Measurements from ENCODE around the gene SLC25A4. TPM values are rescaled to one million over a fixed set of nuclear protein-coding genes. Genes with fewer than 3 reads are reported as not detected.

Gene SLC25A4
- total RNA-seq, 4 donors from 2014 or later: 17.3 to 64.4 (median 37.1) TPM

DNA sequence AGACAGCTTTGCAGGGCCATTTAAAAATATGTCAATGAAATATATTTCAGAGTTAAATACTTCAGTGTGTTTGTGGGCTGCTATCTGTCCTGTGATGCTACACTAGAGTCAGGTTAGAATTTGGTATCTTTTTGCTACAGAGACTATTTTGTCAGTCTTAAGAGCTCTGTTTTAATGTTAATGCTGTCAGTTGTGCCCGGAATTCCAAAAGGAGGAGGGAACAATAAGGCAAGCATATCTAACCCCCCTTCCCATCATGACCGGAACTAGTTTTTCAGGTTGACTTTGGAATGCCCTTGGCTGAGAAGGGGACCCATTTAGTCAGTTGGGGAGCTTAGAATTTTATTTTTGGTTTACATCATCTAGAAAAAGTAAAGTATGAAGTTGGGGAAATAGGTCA, 34.9 kb upstream of the SLC25A4 start:
- no peak for TF ChIP-seq POLR2A (IDR thresholded peaks at IDR 0.05)
- TF ChIP-seq, protein P1, sequence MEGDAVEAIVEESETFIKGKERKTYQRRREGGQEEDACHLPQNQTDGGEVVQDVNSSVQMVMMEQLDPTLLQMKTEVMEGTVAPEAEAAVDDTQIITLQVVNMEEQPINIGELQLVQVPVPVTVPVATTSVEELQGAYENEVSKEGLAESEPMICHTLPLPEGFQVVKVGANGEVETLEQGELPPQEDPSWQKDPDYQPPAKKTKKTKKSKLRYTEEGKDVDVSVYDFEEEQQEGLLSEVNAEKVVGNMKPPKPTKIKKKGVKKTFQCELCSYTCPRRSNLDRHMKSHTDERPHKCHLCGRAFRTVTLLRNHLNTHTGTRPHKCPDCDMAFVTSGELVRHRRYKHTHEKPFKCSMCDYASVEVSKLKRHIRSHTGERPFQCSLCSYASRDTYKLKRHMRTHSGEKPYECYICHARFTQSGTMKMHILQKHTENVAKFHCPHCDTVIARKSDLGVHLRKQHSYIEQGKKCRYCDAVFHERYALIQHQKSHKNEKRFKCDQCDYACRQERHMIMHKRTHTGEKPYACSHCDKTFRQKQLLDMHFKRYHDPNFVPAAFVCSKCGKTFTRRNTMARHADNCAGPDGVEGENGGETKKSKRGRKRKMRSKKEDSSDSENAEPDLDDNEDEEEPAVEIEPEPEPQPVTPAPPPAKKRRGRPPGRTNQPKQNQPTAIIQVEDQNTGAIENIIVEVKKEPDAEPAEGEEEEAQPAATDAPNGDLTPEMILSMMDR (IDR thresholded peaks at IDR 0.05): no peak
- Histone ChIP-seq H3K27ac (no peak overlapping the region), H3K4me1 (peaks cover 0 to 4% (median 0%) of the 10 kb centered on the region in 4 donors), H3K4me3 (no peak overlapping the region), H3K27me3 (no peaks in the 10 kb centered on the region), H3K9me3 (no peaks in the 10 kb centered on the region), H3K36me3 (no peaks in the 10 kb centered on the region)
- no peak for DNase-seq

DNA sequence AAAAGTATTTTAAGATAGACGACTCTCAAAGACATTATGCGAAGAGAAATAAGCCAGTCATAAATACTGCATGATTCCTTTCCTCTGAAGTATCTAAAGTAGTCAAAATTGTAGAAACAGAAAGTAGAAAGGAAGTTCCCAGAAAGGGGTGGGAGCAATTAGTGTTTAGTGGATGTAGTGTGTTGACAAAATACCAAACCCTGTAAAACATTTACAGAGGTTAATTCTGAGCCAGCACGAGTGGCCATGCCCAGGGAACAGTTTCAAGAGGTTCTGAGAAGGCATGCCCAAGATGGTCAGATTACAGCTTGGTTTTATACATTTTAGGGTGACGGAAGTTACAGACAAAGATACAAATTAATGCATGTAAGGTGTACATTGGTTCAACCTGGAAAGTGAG, 34.4 kb upstream of the SLC25A4 start:
- no peaks in the 10 kb centered on the region for H3K9me3 ChIP-seq
- H3K4me1 ChIP-seq: peaks cover 0 to 4% (median 0%) of the 10 kb centered on the region in 4 donors
- no peak overlapping the region for H3K4me3 ChIP-seq
- DNase-seq: no peak
- no peak overlapping the region for H3K27ac ChIP-seq
- no peak for TF ChIP-seq POLR2A (IDR thresholded peaks at IDR 0.05)
- no peaks in the 10 kb centered on the region for H3K27me3 ChIP-seq
- H3K36me3 ChIP-seq: no peaks in the 10 kb centered on the region

DNA sequence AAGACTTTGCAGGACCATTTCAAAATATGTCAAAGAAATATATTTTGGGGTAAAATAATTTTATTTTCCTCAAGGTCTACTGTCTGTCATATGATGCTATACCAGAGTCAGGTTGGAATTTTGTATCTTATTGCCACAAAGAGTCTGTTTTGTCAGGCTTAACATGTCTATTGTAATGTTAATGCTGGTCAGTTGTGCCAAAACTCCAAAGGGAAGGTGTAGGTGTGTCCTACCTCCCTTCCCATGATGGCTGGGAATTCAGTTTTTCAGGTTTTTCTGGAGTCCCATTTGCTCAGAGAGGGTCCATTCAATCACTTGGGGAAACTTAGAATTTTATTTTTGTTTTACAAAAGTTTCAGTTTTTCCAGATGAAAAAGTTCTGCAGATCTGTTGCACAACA, 33.3 kb upstream of the SLC25A4 start:
- no peak for TF ChIP-seq POLR2A (IDR thresholded peaks at IDR 0.05)
- TF ChIP-seq, protein P1 (IDR thresholded peaks at IDR 0.05): no peak

DNA sequence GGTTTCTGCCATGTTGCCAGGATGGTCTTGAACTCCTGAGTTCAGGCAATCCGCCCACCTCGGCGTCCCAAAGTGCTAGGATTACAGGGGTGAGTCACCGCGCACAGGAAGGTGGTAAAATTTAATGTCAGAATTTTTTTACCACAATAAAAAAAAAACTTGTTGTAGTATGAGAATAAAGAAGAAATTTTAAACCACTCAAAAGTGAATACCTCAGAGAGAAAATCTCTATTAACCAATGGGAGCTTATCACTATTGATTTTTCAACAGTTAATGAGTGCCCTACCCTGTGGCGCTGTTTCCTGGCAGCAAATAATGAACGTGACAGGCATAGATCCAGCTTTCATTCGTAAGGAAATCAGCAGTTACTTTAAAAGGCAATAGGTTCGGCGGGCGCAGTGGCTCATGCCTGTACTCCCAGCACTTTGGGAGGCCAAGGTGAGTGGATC, 32.7 kb upstream of the SLC25A4 start:
- H3K27me3 ChIP-seq: no peaks in the 10 kb centered on the region
- no peak for DNase-seq
- peaks cover 0 to 4% (median 0%) of the 10 kb centered on the region in 4 donors for H3K4me1 ChIP-seq
- H3K9me3 ChIP-seq: no peaks in the 10 kb centered on the region
- TF ChIP-seq, protein P1 (IDR thresholded peaks at IDR 0.05): no peak
- no peak for TF ChIP-seq POLR2A (IDR thresholded peaks at IDR 0.05)
- no peak overlapping the region for H3K27ac ChIP-seq
- no peaks in the 10 kb centered on the region for H3K36me3 ChIP-seq
- H3K4me3 ChIP-seq: no peak overlapping the region

More for the DNA sequence above, 33.3 kb upstream of the SLC25A4 start:
- no peak overlapping the region for H3K27ac ChIP-seq
- no peaks in the 10 kb centered on the region for H3K27me3 ChIP-seq
- no peaks in the 10 kb centered on the region for H3K9me3 ChIP-seq
- no peaks in the 10 kb centered on the region for H3K36me3 ChIP-seq
- DNase-seq: no peak
- no peak overlapping the region for H3K4me3 ChIP-seq
- H3K4me1 ChIP-seq: peaks cover 0 to 4% (median 0%) of the 10 kb centered on the region in 4 donors

DNA sequence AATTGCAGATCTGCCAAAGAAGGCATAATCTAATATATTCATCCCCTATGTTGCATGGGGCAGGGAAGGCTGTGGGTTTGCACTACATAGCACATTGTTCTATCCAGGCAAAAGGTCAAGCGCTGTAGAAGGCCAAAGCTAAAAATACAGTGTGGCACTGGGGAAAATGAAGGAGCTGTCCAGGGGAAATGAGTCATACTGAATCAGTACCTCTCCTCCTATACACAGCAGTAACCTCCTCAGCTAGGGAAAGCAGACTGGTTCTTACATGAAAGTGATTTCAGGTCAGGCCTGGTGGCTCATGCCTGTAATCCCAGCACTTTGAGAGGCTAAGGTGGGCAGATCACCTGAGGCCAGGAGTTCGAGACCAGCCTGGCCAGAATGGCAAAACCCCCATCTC, 31.0 kb upstream of the SLC25A4 start:
- no peak for DNase-seq
- Histone ChIP-seq H3K4me1 (peaks cover 0 to 4% (median 0%) of the 10 kb centered on the region in 4 donors), H3K36me3 (no peaks in the 10 kb centered on the region), H3K27me3 (no peaks in the 10 kb centered on the region), H3K9me3 (no peaks in the 10 kb centered on the region), H3K27ac (no peak overlapping the region), H3K4me3 (no peak overlapping the region)
- TF ChIP-seq, protein P1 (IDR thresholded peaks at IDR 0.05): no peak
- TF ChIP-seq POLR2A (IDR thresholded peaks at IDR 0.05): no peak

DNA sequence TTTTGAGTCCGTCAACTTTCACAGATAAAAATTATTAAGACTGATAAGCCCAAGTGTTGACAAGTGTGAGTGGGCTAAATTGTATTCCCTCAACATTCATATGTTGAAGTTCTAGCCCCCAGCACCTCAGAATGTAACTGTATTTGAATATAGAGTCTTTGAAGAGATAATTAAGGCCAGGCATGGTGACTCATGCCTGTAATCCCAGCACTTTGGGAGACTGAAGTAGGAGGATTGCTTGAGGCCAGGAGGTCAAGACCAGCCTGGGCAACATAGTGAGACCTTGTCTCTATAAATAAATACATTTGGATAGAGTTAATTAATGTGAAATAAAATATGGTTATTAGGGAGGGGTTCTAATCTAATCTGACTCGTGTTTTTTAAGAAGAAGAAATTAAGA, 29.7 kb upstream of the SLC25A4 start:
- TF ChIP-seq POLR2A (IDR thresholded peaks at IDR 0.05): no peak
- TF ChIP-seq, protein P1 (IDR thresholded peaks at IDR 0.05): no peak
- no peaks in the 10 kb centered on the region for H3K9me3 ChIP-seq
- no peak overlapping the region for H3K4me3 ChIP-seq
- DNase-seq: no peak
- no peaks in the 10 kb centered on the region for H3K36me3 ChIP-seq
- H3K27me3 ChIP-seq: no peaks in the 10 kb centered on the region
- peaks cover 0 to 4% (median 0%) of the 10 kb centered on the region in 4 donors for H3K4me1 ChIP-seq
- no peak overlapping the region for H3K27ac ChIP-seq

All from Peyer's patch (tissue), 4 donors.